Endothelial cell of umbilical vein (primary cell): ENCODE measurements around the gene ARMH3.

Experiments used
- EZH2 ChIP-seq: IDR thresholded peaks from 2 replicates; pipeline ENCODE4 v1.6.1; 2012; ENCODE audit warnings: borderline replicate concordance, low read depth, mild to moderate bottlenecking, moderate library complexity, low read length, inconsistent platforms; ENCODE audit not compliant: severe bottlenecking
- JUN ChIP-seq: IDR thresholded peaks from 2 replicates; pipeline ENCODE4 v1.6.1; 2011; ENCODE audit warnings: borderline replicate concordance, low read depth; ENCODE audit not compliant: insufficient read length, insufficient read depth
- MYC ChIP-seq: IDR thresholded peaks from one replicate; pipeline ENCODE4 v1.6.1; 2011; ENCODE audit warnings: mild to moderate bottlenecking, low read depth, low read length
- POLR2A ChIP-seq: IDR thresholded peaks from 2 replicates; pipeline ENCODE4 v1.6.1; 2012; ENCODE audit warnings: low read depth, mild to moderate bottlenecking, control low read depth, low read length
- POLR2AphosphoS5 ChIP-seq: IDR thresholded peaks from 2 replicates; pipeline ENCODE4 v1.6.1; 2012; ENCODE audit warnings: low read depth, mild to moderate bottlenecking, control low read depth, low read length, moderate library complexity; ENCODE audit not compliant: insufficient read depth
- TF ChIP-seq, protein P1 (sequence below), 2 donors: IDR thresholded peaks; 1 replicate in 1 of 2; 2 replicates in 1 of 2; pipeline ENCODE4 v1.5.1; 2011; ENCODE audit warnings: low read length in 2 of 2, mild to moderate bottlenecking in 2 of 2, moderate library complexity in 2 of 2, control low read depth in 1 of 2, inconsistent platforms in 1 of 2, low read depth in 1 of 2; ENCODE audit not compliant: insufficient read depth in 1 of 2; ENCODE audit errors: extremely low read depth in 1 of 2

DNA sequence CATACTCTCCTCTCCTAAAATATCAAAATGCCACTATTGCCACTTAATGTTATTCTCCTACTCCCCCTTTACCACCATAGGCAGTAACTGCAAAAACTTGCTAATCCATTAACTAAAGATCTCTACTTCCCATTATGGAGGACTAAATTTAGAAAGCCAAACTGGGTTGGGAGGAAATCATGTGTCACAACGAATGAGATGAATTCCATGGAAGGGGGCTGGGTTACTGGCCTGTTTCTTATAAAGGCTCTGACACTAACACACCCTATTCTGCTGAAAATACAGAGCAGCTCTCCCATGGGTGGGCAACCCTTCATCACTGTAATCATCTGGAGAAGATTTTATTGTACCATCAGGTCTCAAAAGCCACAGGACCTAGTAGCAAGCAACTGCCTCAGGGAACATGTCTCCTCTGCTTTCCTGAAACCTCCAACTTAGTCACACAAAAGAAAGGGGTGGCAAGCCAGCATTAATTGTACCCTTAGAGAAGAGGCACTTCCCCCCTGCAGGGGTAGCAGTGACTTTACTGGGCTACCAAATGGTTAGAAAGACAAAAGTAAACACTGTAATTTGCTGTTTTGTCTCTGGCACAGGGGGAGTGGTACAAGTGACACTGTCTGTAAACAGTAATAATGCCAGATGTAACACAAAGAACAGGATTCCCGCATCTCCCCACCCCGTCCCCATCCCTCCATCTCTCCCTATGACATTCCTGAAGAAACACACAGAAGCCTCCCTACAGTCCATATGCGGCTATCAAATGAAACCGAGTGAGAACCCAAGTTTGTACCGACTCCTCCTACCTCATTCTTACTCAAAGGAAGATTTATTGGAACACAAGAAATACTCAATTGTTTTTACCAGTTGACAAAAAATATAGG lies 81.6 kb downstream of the ARMH3 start:
- TF ChIP-seq, protein P1, sequence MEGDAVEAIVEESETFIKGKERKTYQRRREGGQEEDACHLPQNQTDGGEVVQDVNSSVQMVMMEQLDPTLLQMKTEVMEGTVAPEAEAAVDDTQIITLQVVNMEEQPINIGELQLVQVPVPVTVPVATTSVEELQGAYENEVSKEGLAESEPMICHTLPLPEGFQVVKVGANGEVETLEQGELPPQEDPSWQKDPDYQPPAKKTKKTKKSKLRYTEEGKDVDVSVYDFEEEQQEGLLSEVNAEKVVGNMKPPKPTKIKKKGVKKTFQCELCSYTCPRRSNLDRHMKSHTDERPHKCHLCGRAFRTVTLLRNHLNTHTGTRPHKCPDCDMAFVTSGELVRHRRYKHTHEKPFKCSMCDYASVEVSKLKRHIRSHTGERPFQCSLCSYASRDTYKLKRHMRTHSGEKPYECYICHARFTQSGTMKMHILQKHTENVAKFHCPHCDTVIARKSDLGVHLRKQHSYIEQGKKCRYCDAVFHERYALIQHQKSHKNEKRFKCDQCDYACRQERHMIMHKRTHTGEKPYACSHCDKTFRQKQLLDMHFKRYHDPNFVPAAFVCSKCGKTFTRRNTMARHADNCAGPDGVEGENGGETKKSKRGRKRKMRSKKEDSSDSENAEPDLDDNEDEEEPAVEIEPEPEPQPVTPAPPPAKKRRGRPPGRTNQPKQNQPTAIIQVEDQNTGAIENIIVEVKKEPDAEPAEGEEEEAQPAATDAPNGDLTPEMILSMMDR (IDR thresholded peaks at IDR 0.05; ENCODE audit: extremely low read depth in 1 of 2, insufficient read depth in 1 of 2, low read depth in 1 of 2, low read length in 2 of 2), result no peak
- TF ChIP-seq POLR2A (no peak), POLR2AphosphoS5 (no peak), EZH2 (no peak), JUN (no peak), MYC (no peak)
